ENCODE data around the gene TNS3. TPM values are rescaled to one million over a fixed set of nuclear protein-coding genes. Genes with fewer than 3 reads are reported as not detected.

The TNS3 gene
- total and polyA plus RNA-seq, 2 donors (not counting 3 experiments of a cell fraction or from before 2014, with no cell fraction given) = 10.4 to 45.1 TPM

GRCh38 chr7:47381134-47381495, 200.8 kb downstream of the TNS3 start:
- POLR2A ChIA-PET = no interaction called here
- no peak overlapping the region for H3K4me2 ChIP-seq (ENCODE audit: insufficient read depth, low read length)
- intact Hi-C loops (cut with micrococcal nuclease) = no loop called here
- H2AFZ ChIP-seq (ENCODE audit: low read depth, low read length) = no peak overlapping the region
- FAIRE-seq (no peak), DNase-seq (ENCODE audit: low read depth, low spot score) (no peak)
- dilution Hi-C loops (cut with MboI; ENCODE audit: extremely low pct_ligation_motif_present, low sequenced_read_pairs) = no loop called here
- no peak overlapping the region for H3K27ac ChIP-seq (ENCODE audit: insufficient read depth, low read depth, low read length)
- H3K79me2 ChIP-seq (ENCODE audit: control insufficient read depth, insufficient read depth, low read length) = no peaks in the 10 kb centered on the region
- CTCF ChIA-PET = interaction anchor here (2.0 kb wide), 1 partner anchor 115 kb away, joined by 6 read pairs; no protein-coding TSS in a partner anchor
- H3K4me3 ChIP-seq (replicated peaks in 1 of 3; ENCODE audit: insufficient read depth in 1 of 3, low read depth in 1 of 3, low read length in 3 of 3) = no peak overlapping the region
- no peaks in the 10 kb centered on the region for H3K9me3 ChIP-seq (replicated peaks; ENCODE audit: control insufficient read depth, insufficient read depth, low read length)
- H4K20me1 ChIP-seq (replicated peaks; ENCODE audit: control insufficient read depth, extremely low read depth, insufficient read depth, low read length) = no peaks in the 10 kb centered on the region
- no peaks in the 10 kb centered on the region for H3K36me3 ChIP-seq (ENCODE audit: control insufficient read depth in 2 of 2, extremely low read depth in 1 of 2, insufficient read depth in 2 of 2, low read length in 2 of 2)
- no peaks in the 10 kb centered on the region for H3K4me1 ChIP-seq (ENCODE audit: control insufficient read depth, extremely low read depth, insufficient read depth, low read length)
- H3K9me1 ChIP-seq (replicated peaks; ENCODE audit: control insufficient read depth, extremely low read depth, insufficient read depth, low read length) = no peaks in the 10 kb centered on the region
- H3K9ac ChIP-seq (replicated peaks; ENCODE audit: extremely low read depth, insufficient read depth, low read length) = no peak overlapping the region
- H3K27me3 ChIP-seq (ENCODE audit: control insufficient read depth in 2 of 2, insufficient read depth in 2 of 2, low read length in 2 of 2) = no peaks in the 10 kb centered on the region
- BruUV-seq (replicated peaks) = no TSS peak
- no peak for TF ChIP-seq EZH2 (IDR thresholded peaks at IDR 0.05; ENCODE audit: borderline replicate concordance, low read depth, low read length, severe bottlenecking)
- no peak for TF ChIP-seq MAX (IDR thresholded peaks at IDR 0.05; ENCODE audit: insufficient read depth, insufficient read length)
- TF ChIP-seq POLR2AphosphoS5 (IDR thresholded peaks at IDR 0.05; ENCODE audit: insufficient read depth, low read depth, low read length) = no peak
- TF ChIP-seq JUN (IDR thresholded peaks at IDR 0.05; ENCODE audit: borderline replicate concordance, insufficient read depth, insufficient read length, low read depth) = no peak

GRCh38 chr7:47380325-47381133, 201.4 kb downstream of the TNS3 start:
- POLR2A ChIA-PET = no interaction called here
- Histone ChIP-seq H3K9me1 (replicated peaks; ENCODE audit: control insufficient read depth, extremely low read depth, insufficient read depth, low read length) (no peaks in the 10 kb centered on the region), H3K27ac (ENCODE audit: insufficient read depth, low read depth, low read length) (no peak overlapping the region), H3K4me2 (ENCODE audit: insufficient read depth, low read length) (no peak overlapping the region), H3K9ac (replicated peaks; ENCODE audit: extremely low read depth, insufficient read depth, low read length) (no peak overlapping the region), H3K27me3 (ENCODE audit: control insufficient read depth in 2 of 2, insufficient read depth in 2 of 2, low read length in 2 of 2) (no peaks in the 10 kb centered on the region), H3K4me1 (ENCODE audit: control insufficient read depth, extremely low read depth, insufficient read depth, low read length) (no peaks in the 10 kb centered on the region), H2AFZ (ENCODE audit: low read depth, low read length) (no peak overlapping the region), H3K4me3 (replicated peaks in 1 of 3; ENCODE audit: insufficient read depth in 1 of 3, low read depth in 1 of 3, low read length in 3 of 3) (no peak overlapping the region), H3K36me3 (ENCODE audit: control insufficient read depth in 2 of 2, extremely low read depth in 1 of 2, insufficient read depth in 2 of 2, low read length in 2 of 2) (no peaks in the 10 kb centered on the region), H4K20me1 (replicated peaks; ENCODE audit: control insufficient read depth, extremely low read depth, insufficient read depth, low read length) (no peaks in the 10 kb centered on the region), H3K79me2 (ENCODE audit: control insufficient read depth, insufficient read depth, low read length) (no peaks in the 10 kb centered on the region), H3K9me3 (replicated peaks; ENCODE audit: control insufficient read depth, insufficient read depth, low read length) (no peaks in the 10 kb centered on the region)
- TF ChIP-seq GATA2 (IDR thresholded peaks at IDR 0.05; ENCODE audit: insufficient read depth, insufficient read length, low read depth, low read length) = no peak
- TF ChIP-seq MAX (IDR thresholded peaks at IDR 0.05; ENCODE audit: insufficient read depth, insufficient read length) = no peak
- no peak for TF ChIP-seq POLR2A (IDR thresholded peaks at IDR 0.05; ENCODE audit: low read depth, low read length)
- TF ChIP-seq EZH2 (IDR thresholded peaks at IDR 0.05; ENCODE audit: borderline replicate concordance, low read depth, low read length, severe bottlenecking) = no peak
- no peak for TF ChIP-seq MYC (IDR thresholded peaks at IDR 0.05; ENCODE audit: low read depth, low read length)
- TF ChIP-seq POLR2AphosphoS5 (IDR thresholded peaks at IDR 0.05; ENCODE audit: insufficient read depth, low read depth, low read length) = no peak
- no peak for TF ChIP-seq JUN (IDR thresholded peaks at IDR 0.05; ENCODE audit: borderline replicate concordance, insufficient read depth, insufficient read length, low read depth)
- no peak for TF ChIP-seq CTCF (IDR thresholded peaks at IDR 0.05; ENCODE audit: extremely low read depth in 1 of 2, insufficient read depth in 1 of 2, low read depth in 1 of 2, low read length in 2 of 2)
- no peak for TF ChIP-seq FOS (IDR thresholded peaks at IDR 0.05; ENCODE audit: borderline replicate concordance, insufficient read depth, low read length)
- DNase-seq (ENCODE audit: low read depth, low spot score) (no peak), FAIRE-seq (no peak)
- BruUV-seq (replicated peaks) = no TSS peak
- dilution Hi-C loops (cut with MboI; ENCODE audit: extremely low pct_ligation_motif_present, low sequenced_read_pairs) (no loop called here), intact Hi-C loops (cut with micrococcal nuclease) (no loop called here)
- CTCF ChIA-PET = interaction anchor here (2.0 kb wide), 1 partner anchor 114 kb away, joined by 6 read pairs; no protein-coding TSS in a partner anchor

Data from endothelial cell of umbilical vein (primary cell).